Measurements from ENCODE around the gene OGFRL1. TPM values are rescaled to one million over a fixed set of nuclear protein-coding genes. Genes with fewer than 3 reads are reported as not detected.

Gene OGFRL1
- total and polyA plus RNA-seq, 4 experiments from 2014 or later = 3.3 to 12.0 (median 7.8) TPM

DNA sequence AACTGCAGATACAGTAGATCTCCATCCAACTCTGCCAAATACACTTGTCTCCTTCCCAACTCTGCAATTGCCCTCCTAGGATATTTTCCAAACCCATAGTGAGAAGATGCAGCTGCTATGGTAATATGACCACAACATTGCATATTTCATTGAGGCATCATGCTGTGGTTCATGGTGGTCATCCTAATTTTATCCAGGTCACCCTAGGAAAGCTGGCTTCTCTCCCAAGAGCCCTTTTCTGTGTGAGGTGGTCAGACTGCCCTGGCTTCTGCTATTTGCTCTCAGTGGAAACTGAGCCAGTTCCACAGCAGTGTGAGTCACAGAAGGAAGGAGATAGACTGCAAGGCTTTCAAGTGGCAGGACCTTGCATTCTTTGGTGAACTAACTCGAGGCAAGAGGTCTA is 5.5 kb downstream of the OGFRL1 start:
- Histone ChIP-seq H3K4me1 (ENCODE audit: insufficient read depth, low read length) (peaks cover 27% of the 10 kb centered on the region), H3K9me3 (ENCODE audit: control insufficient read depth in 1 of 2, low read length in 2 of 2) (no peaks in the 10 kb centered on the region), H3K27ac (ENCODE audit: low read depth, low read length) (no peak overlapping the region), H3K27me3 (ENCODE audit: insufficient read depth, low read length) (no peaks in the 10 kb centered on the region), H3K36me3 (ENCODE audit: insufficient read depth, low read length) (no peaks in the 10 kb centered on the region), H3K4me3 (ENCODE audit: low read length in 2 of 2) (no peak overlapping the region)
- Mint-ChIP-seq H3K36me3 (peaks cover 39 to 40% of the 10 kb centered on the region in 2 donors), H3K9me3 (no peaks in the 10 kb centered on the region), H3K27ac (peak overlapping the region in 1 of 7 donors; percentile 49), H3K27me3 (no peaks in the 10 kb centered on the region), H3K4me1 (peaks cover 23 to 35% (median 32%) of the 10 kb centered on the region in 4 donors), H3K4me3 (no peak overlapping the region)
- no peak for DNase-seq
- CTCF ChIA-PET (ENCODE audit: partially characterized antibody) = no interaction called here
- POLR2A ChIA-PET (ENCODE audit: partially characterized antibody) = no interaction called here
- intact Hi-C loops (cut with micrococcal nuclease) = no loop called here

DNA sequence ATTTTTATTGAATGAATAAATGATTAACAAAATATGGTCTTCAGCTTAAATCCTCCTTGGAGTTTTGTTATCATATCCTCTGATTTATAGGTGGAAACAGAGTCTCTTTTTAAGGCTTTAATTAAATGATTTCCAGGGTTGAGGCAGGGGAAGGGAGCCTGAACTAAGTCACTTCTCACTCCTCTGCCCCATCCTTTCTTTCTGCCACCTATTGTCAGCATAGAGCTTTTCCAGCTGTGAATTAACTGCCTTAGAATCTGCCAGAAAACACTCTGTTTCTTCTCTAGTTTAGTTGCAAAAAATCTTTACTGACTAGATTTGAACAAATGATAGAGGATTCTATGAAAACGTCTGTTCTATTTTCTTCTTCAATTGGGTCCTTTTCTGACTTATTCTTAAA is 9.8 kb downstream of the OGFRL1 start:
- POLR2A ChIA-PET (ENCODE audit: partially characterized antibody) = interaction anchor here (2.6 kb wide), 1 partner anchor 10 kb away, joined by 13 read pairs; the partner anchor contains the start of gene OGFRL1
- Mint-ChIP-seq H3K27me3 (no peaks in the 10 kb centered on the region), H3K9me3 (peaks cover 0 to 2% (median 0%) of the 10 kb centered on the region in 8 donors), H3K36me3 (peaks cover 52 to 59% of the 10 kb centered on the region in 2 donors), H3K4me3 (no peak overlapping the region), H3K27ac (no peak overlapping the region), H3K4me1 (peaks cover 0 to 2% (median 2%) of the 10 kb centered on the region in 4 donors)
- Histone ChIP-seq H3K27me3 (ENCODE audit: insufficient read depth, low read length) (no peaks in the 10 kb centered on the region), H3K36me3 (ENCODE audit: insufficient read depth, low read length) (no peaks in the 10 kb centered on the region), H3K9me3 (ENCODE audit: control insufficient read depth in 1 of 2, low read length in 2 of 2) (no peaks in the 10 kb centered on the region), H3K27ac (ENCODE audit: low read depth, low read length) (no peak overlapping the region), H3K4me1 (ENCODE audit: insufficient read depth, low read length) (no peaks in the 10 kb centered on the region), H3K4me3 (ENCODE audit: low read length in 2 of 2) (no peak overlapping the region)
- CTCF ChIA-PET (ENCODE audit: partially characterized antibody) = interaction anchor here (3.3 kb wide), 1 partner anchor 11 kb away, joined by 12 read pairs; the partner anchor contains the start of gene OGFRL1
- intact Hi-C loops (cut with micrococcal nuclease) = no loop called here
- no peak for DNase-seq

DNA sequence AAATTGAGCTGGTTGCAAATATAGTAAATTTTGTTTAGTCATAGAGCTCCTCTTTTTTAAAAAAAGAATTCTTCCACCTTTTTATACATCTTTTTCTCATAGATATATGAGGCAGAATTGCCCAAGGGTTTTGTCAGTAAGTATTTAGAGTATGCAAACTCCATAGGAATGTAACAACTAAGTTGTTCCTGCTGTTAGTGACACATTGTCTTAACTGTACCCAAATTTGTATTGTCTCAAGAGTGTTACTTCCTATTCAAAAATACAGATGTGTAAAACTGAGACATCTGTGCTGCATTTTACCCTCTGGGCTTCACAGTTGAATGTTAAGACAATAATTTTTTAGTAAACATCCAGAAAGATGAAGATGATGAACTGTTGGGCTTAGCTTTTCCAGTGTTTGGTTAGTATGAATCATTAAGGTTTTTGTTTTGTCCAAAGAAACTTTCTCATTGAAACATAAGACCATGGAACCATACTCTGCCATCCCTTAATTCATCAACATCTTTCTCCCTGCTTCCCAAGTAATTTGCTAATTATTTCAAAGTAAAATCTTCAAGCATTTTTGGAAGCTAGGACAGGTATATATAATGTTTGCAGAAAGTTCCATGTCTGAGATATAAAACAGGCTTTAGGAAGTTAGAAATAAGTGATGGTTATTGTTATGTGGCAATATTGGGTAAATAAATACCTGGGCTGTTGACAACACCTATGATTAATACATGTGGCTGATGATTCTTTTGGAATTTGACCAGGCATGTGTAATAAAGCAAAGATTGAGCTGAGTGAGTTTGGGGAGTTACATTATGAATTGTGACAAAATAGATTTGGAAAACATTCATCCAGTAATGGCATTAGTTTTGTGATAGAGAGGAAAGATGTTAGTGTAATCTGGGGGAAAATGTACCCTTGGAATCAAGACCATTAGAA is 11.2 kb downstream of the OGFRL1 start:
- peaks cover 43 to 47% of the 10 kb centered on the region in 2 donors for H3K36me3 Mint-ChIP-seq
- H3K4me1 Mint-ChIP-seq = peaks cover 0 to 1% (median 0%) of the 10 kb centered on the region in 4 donors
- peaks cover 0 to 2% (median 0%) of the 10 kb centered on the region in 8 donors for H3K9me3 Mint-ChIP-seq
- Histone ChIP-seq H3K27me3 (ENCODE audit: insufficient read depth, low read length) (no peaks in the 10 kb centered on the region), H3K36me3 (ENCODE audit: insufficient read depth, low read length) (no peaks in the 10 kb centered on the region), H3K9me3 (ENCODE audit: control insufficient read depth in 1 of 2, low read length in 2 of 2) (no peaks in the 10 kb centered on the region), H3K4me3 (ENCODE audit: low read length in 2 of 2) (no peak overlapping the region), H3K4me1 (ENCODE audit: insufficient read depth, low read length) (no peaks in the 10 kb centered on the region), H3K27ac (ENCODE audit: low read depth, low read length) (no peak overlapping the region)
- no peaks in the 10 kb centered on the region for H3K27me3 Mint-ChIP-seq
- ChIA-PET POLR2A (ENCODE audit: partially characterized antibody) (interaction anchor here (1.6 kb wide), 1 partner anchor 12 kb away, joined by 4 read pairs; no protein-coding TSS in a partner anchor), CTCF (ENCODE audit: partially characterized antibody) (interaction anchor here (1.2 kb wide), 1 partner anchor 11 kb away, joined by 4 read pairs; the partner anchor contains the start of gene OGFRL1)
- no peak overlapping the region for H3K4me3 Mint-ChIP-seq
- DNase-seq = no peak
- intact Hi-C loops (cut with micrococcal nuclease) = no loop called here
- H3K27ac Mint-ChIP-seq = no peak overlapping the region

DNA sequence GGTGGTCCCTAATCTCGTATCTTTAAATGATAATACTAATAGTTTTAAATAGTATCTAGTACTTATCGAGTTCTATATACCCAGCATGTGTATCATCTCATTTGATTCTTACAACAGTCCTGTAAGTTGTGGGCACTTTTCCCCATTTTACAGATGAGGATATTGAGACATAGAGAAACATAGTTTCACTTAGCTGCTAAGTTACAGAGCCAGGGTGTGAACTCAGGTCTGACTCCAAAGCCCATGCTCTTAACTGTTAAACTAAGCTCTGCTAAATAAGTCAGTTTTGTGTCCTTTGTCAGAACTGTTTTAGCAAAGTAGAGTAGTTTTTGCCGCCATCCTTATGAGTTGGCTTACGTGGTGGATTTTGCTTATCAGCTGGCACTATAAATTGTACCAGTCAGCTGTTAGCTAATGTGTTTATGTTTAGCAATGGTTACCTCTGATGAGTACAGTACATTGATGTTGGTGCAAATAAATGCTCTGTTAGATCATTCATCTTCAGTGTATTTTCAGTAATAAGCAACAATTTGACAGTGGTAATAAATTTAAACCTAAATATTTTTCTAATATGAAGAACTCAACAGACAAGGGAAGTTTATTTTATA is 12.1 kb downstream of the OGFRL1 start:
- no peaks in the 10 kb centered on the region for H3K27me3 ChIP-seq (ENCODE audit: insufficient read depth, low read length)
- no peaks in the 10 kb centered on the region for H3K27me3 Mint-ChIP-seq
- no peak for DNase-seq
- H3K27ac Mint-ChIP-seq = no peak overlapping the region
- no peak overlapping the region for H3K4me3 ChIP-seq (ENCODE audit: low read length in 2 of 2)
- no peaks in the 10 kb centered on the region for H3K4me1 ChIP-seq (ENCODE audit: insufficient read depth, low read length)
- intact Hi-C loops (cut with micrococcal nuclease) = no loop called here
- peaks cover 0 to 2% (median 0%) of the 10 kb centered on the region in 8 donors for H3K9me3 Mint-ChIP-seq
- H3K4me1 Mint-ChIP-seq = peaks cover 0 to 1% (median 0%) of the 10 kb centered on the region in 4 donors
- no peak overlapping the region for H3K4me3 Mint-ChIP-seq
- peaks cover 34 to 40% of the 10 kb centered on the region in 2 donors for H3K36me3 Mint-ChIP-seq
- H3K36me3 ChIP-seq (ENCODE audit: insufficient read depth, low read length) = no peaks in the 10 kb centered on the region
- CTCF ChIA-PET (ENCODE audit: partially characterized antibody) = interaction anchor here (1.2 kb wide), 1 partner anchor 12 kb away, joined by 4 read pairs; the partner anchor contains the start of gene OGFRL1
- no peak overlapping the region for H3K27ac ChIP-seq (ENCODE audit: low read depth, low read length)
- POLR2A ChIA-PET (ENCODE audit: partially characterized antibody) = interaction anchor here (1.6 kb wide), 1 partner anchor 13 kb away, joined by 4 read pairs; no protein-coding TSS in a partner anchor
- H3K9me3 ChIP-seq (ENCODE audit: control insufficient read depth in 1 of 2, low read length in 2 of 2) = no peaks in the 10 kb centered on the region

DNA sequence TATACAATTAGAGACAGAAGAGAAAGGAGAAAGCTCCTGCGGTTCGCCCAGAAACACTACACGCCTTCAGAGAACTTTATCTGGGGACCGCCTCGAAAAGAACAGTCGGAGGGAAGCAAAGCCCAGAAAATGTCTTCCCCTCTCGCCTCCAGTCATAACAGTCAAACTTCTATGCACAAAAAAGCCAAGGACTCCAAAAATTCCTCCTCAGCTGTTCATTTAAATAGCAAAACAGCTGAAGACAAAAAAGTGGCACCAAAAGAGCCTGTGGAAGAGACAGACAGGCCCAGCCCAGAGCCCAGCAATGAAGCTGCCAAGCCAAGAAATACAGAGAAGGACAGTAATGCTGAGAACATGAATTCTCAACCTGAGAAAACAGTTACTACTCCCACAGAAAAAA is 12.9 kb downstream of the OGFRL1 start:
- Mint-ChIP-seq H3K4me1 (peaks cover 0 to 1% (median 0%) of the 10 kb centered on the region in 4 donors), H3K27me3 (no peaks in the 10 kb centered on the region), H3K27ac (peak overlapping the region in 1 of 7 donors; percentile 33), H3K36me3 (peaks cover 32 to 37% of the 10 kb centered on the region in 2 donors), H3K4me3 (no peak overlapping the region), H3K9me3 (peaks cover 0 to 2% (median 0%) of the 10 kb centered on the region in 8 donors)
- H3K9me3 ChIP-seq (ENCODE audit: control insufficient read depth in 1 of 2, low read length in 2 of 2) = no peaks in the 10 kb centered on the region
- no peaks in the 10 kb centered on the region for H3K27me3 ChIP-seq (ENCODE audit: insufficient read depth, low read length)
- no peak overlapping the region for H3K27ac ChIP-seq (ENCODE audit: low read depth, low read length)
- no peaks in the 10 kb centered on the region for H3K36me3 ChIP-seq (ENCODE audit: insufficient read depth, low read length)
- ChIA-PET POLR2A (ENCODE audit: partially characterized antibody) (no interaction called here), CTCF (ENCODE audit: partially characterized antibody) (no interaction called here)
- intact Hi-C loops (cut with micrococcal nuclease) = no loop called here
- no peak for DNase-seq
- H3K4me3 ChIP-seq (ENCODE audit: low read length in 2 of 2) = no peak overlapping the region
- H3K4me1 ChIP-seq (ENCODE audit: insufficient read depth, low read length) = no peaks in the 10 kb centered on the region

DNA sequence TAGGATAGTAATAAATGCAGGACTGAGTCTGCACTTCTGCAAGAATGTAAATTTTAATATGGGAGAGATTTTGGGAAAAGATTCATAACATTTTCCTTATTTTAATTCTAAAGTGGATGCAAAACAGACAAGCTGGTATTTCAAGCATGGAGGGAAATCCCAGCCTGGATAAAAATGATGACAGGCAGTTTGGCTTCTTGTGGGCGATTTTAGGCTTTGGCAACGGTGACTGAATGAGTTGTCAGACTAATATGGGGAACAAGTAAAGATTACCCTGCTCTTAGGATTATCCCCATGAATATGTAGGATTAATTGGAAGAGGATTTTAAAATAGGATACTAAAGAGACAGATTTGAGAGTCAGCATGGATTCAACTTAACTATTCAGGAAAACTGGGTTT is 21.0 kb downstream of the OGFRL1 start:
- no peaks in the 10 kb centered on the region for H3K4me1 Mint-ChIP-seq
- Histone ChIP-seq H3K4me3 (ENCODE audit: low read length in 2 of 2) (no peak overlapping the region), H3K9me3 (ENCODE audit: control insufficient read depth in 1 of 2, low read length in 2 of 2) (no peaks in the 10 kb centered on the region), H3K4me1 (ENCODE audit: insufficient read depth, low read length) (no peaks in the 10 kb centered on the region), H3K27me3 (ENCODE audit: insufficient read depth, low read length) (no peaks in the 10 kb centered on the region), H3K36me3 (ENCODE audit: insufficient read depth, low read length) (no peaks in the 10 kb centered on the region), H3K27ac (ENCODE audit: low read depth, low read length) (no peak overlapping the region)
- H3K27me3 Mint-ChIP-seq = no peaks in the 10 kb centered on the region
- H3K9me3 Mint-ChIP-seq = no peaks in the 10 kb centered on the region
- ChIA-PET POLR2A (ENCODE audit: partially characterized antibody) (no interaction called here), CTCF (ENCODE audit: partially characterized antibody) (interaction anchor here (1.2 to 1.6 kb wide), 2 partner anchors 19 to 21 kb away, joined by 3 read pairs; partner anchors contain the start of gene OGFRL1)
- H3K36me3 Mint-ChIP-seq = no peaks in the 10 kb centered on the region
- intact Hi-C loops (cut with micrococcal nuclease) = no loop called here
- no peak overlapping the region for H3K27ac Mint-ChIP-seq
- no peak for DNase-seq
- H3K4me3 Mint-ChIP-seq = no peak overlapping the region

DNA sequence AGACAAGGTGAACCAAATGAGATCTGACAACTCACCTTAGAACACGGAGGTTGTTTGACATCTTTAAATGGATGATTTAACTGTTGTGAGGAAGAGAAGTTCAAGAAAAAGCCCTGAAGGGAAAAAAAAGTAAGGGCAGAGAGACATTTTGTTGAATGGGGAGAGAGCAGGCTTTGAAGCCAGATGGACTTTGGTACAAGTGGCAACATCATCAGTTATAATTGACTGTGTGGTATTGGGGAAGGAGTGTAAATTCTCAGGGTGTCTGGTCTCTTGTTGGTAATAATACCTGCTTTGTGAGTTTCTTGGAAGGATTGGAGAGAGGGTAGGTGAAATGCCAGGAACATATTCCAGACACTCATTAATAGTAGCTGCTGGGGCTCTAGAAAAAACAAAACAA is 21.6 kb downstream of the OGFRL1 start:
- Mint-ChIP-seq H3K4me3 (no peak overlapping the region), H3K4me1 (no peaks in the 10 kb centered on the region), H3K36me3 (no peaks in the 10 kb centered on the region), H3K27me3 (no peaks in the 10 kb centered on the region), H3K9me3 (no peaks in the 10 kb centered on the region), H3K27ac (no peak overlapping the region)
- POLR2A ChIA-PET (ENCODE audit: partially characterized antibody) = interaction anchor here (1.2 kb wide), 1 partner anchor 22 kb away, joined by 4 read pairs; the partner anchor contains the start of gene OGFRL1
- CTCF ChIA-PET (ENCODE audit: partially characterized antibody) = interaction anchor here (1.2 to 1.6 kb wide), 2 partner anchors 20 to 21 kb away, joined by 3 read pairs; partner anchors contain the start of gene OGFRL1
- no peak for DNase-seq
- Histone ChIP-seq H3K4me3 (ENCODE audit: low read length in 2 of 2) (no peak overlapping the region), H3K9me3 (ENCODE audit: control insufficient read depth in 1 of 2, low read length in 2 of 2) (no peaks in the 10 kb centered on the region), H3K4me1 (ENCODE audit: insufficient read depth, low read length) (no peaks in the 10 kb centered on the region), H3K27me3 (ENCODE audit: insufficient read depth, low read length) (no peaks in the 10 kb centered on the region), H3K36me3 (ENCODE audit: insufficient read depth, low read length) (no peaks in the 10 kb centered on the region), H3K27ac (ENCODE audit: low read depth, low read length) (no peak overlapping the region)
- intact Hi-C loops (cut with micrococcal nuclease) = no loop called here
